Smooth muscle cell (in vitro differentiated cells): ENCODE data around the gene ANKRD6. TPM values are rescaled to one million over a fixed set of nuclear protein-coding genes. Genes with fewer than 3 reads are reported as not detected.

Source experiments
- DNase-seq: peaks from one replicate; lab custom pipeline; 2025; ENCODE audit not compliant: unreplicated experiment; lab: John Stamatoyannopoulos, UW
- H2AFZ ChIP-seq: fragments of 200-600 bp; sonication (generic); 2 replicates; pipeline ENCODE4 v1.6.0; 2016; ENCODE audit warnings: antibody characterized with exemption, low read depth, mild to moderate bottlenecking
- H3F3A ChIP-seq: fragments of 200-600 bp; sonication (generic); 2 replicates; pipeline ENCODE4 v1.6.0; 2017; ENCODE audit warnings: antibody characterized with exemption, low read depth
- H3K27ac ChIP-seq: fragments of 200-600 bp; sonication (generic); 2 replicates; pipeline ENCODE4 v1.5.1; 2016; ENCODE audit warnings: low read depth, mild to moderate bottlenecking
- H3K27me3 ChIP-seq: fragments of 200-600 bp; sonication (generic); 2 replicates; pipeline ENCODE4 v1.6.1; 2016; ENCODE audit warnings: low read depth, mild to moderate bottlenecking
- H3K36me3 ChIP-seq: fragments of 200-600 bp; sonication (generic); 2 replicates; pipeline ENCODE4 v1.5.1; 2016; ENCODE audit warnings: low read depth
- H3K4me1 ChIP-seq: fragments of 200-600 bp; sonication (generic); 2 replicates; pipeline ENCODE4 v1.5.1; 2016; ENCODE audit warnings: low read depth
- H3K4me2 ChIP-seq: fragments of 200-600 bp; sonication (generic); 2 replicates; pipeline ENCODE4 v1.6.0; 2016; ENCODE audit warnings: mild to moderate bottlenecking
- H3K4me3 ChIP-seq: fragments of 200-600 bp; sonication (generic); 2 replicates; pipeline ENCODE4 v1.5.1; 2016; ENCODE audit warnings: mild to moderate bottlenecking
- H3K79me2 ChIP-seq: fragments of 200-600 bp; sonication (generic); 2 replicates; pipeline ENCODE4 v1.6.0; 2016; ENCODE audit warnings: low read depth, mild to moderate bottlenecking
- H3K9ac ChIP-seq: fragments of 200-600 bp; sonication (generic); 2 replicates; pipeline ENCODE4 v1.6.0; 2016; ENCODE audit warnings: low read depth
- H3K9me3 ChIP-seq: fragments of 200-600 bp; sonication (generic); replicated peaks from 2 replicates; pipeline ENCODE4 v1.5.1; 2016; ENCODE audit warnings: low read depth
- H4K20me1 ChIP-seq: fragments of 200-600 bp; sonication (generic); 2 replicates; pipeline ENCODE4 v1.6.0; 2016; ENCODE audit warnings: low read depth
- CTCF ChIP-seq: fragments of 200-600 bp; sonication (generic); IDR thresholded peaks from 2 replicates; pipeline ENCODE4 v1.5.1; 2017; ENCODE audit warnings: borderline replicate concordance, mild to moderate bottlenecking, antibody characterized with exemption; ENCODE audit not compliant: insufficient read depth, poor library complexity, severe bottlenecking
- WGBS: methylation state at CpG from one replicate; pipeline ENCODE4 v1.1.7; 2016; ENCODE audit warnings: low lambda C conversion rate; 5-methylcytosine and 5-hydroxymethylcytosine counted together
- polyA plus RNA-seq: library from polyadenylated mRNA; unstranded; fragments of >200 nt; fragmentation: Nextera tagmentation; extraction: Ambion mirVana; gene quantifications from 2 replicates; pipeline ENCODE4 v1.2.1, GENCODE V29; 2016
- total RNA-seq: library from RNA; depleted of rRNA; stranded (reverse); fragments of >200 nt; gene quantifications from 2 replicates; pipeline ENCODE4 v1.2.3, GENCODE V29; 2014

The ANKRD6 gene
- total and polyA plus RNA-seq, 2 experiments from 2014 or later = 5.2 to 10.7 TPM

DNA sequence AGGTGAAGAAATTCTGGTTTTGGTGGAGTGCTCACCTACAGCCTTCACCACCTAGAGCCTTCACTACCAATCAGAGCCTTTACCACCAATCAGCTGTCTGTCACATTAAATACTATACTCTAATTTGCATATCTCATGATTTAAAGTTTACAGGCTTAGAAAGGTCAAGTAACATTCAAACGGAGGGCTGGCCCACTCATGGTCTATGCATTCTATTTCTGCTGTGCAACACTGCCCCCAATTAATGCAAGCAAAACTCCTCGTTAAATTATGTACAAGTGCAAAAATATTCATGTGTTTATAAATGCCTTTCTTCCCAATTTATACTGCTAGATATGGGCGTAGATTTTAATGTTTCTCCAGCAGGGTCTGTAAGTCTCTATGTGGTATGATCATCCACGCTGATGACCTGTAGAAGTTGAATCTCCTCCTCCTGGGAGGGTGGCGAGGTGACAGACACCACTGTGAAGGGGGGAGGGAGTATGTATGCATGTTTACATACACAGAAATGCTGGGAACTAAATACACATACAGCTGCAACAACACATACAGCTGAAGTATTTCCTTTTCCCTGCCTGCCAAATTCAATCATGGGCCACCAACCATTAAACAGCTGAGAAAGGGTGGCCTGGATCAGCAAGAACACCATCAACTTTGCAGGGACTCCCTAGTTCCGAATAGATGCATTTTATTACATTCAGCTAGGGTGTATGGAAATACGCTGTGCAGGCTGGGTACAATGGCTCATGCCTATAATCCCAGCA is 34.0 kb upstream of the ANKRD6 start:
- Histone ChIP-seq H3K4me3 (no peak overlapping the region), H3K4me2 (no peak overlapping the region), H3K27me3 (no peaks in the 10 kb centered on the region), H3K9ac (no peak overlapping the region), H3K36me3 (no peaks in the 10 kb centered on the region), H3F3A (no peaks in the 10 kb centered on the region), H3K9me3 (no peaks in the 10 kb centered on the region), H2AFZ (no peak overlapping the region), H3K79me2 (no peaks in the 10 kb centered on the region), H3K27ac (no peak overlapping the region), H3K4me1 (peaks cover under 1% of the 10 kb centered on the region), H4K20me1 (no peaks in the 10 kb centered on the region)
- 91% methylated on average over 7 of the region's 7 CpGs for WGBS
- DNase-seq = no peak
- TF ChIP-seq CTCF = no peak

DNA sequence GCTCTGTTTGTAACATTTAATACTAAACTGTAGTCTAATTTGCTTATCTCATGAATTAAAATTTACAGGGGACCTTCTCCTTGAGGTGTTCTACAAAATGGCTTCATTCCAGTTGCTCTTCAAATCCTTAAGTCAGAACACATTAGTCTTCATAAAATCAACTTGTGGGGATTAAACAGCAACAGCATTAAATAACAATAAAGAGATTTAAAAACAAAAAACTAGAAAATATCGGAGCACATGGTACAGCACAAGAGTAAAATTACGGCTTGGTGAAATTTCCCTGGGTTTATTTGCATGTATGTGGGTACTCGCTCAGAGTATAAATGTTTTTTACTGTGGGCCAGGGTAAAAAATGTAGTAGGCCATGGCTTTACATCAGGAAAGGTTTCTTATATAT is 32.9 kb upstream of the ANKRD6 start:
- no peaks in the 10 kb centered on the region for H3K27me3 ChIP-seq
- H3F3A ChIP-seq = no peaks in the 10 kb centered on the region
- H2AFZ ChIP-seq = no peak overlapping the region
- no peak for TF ChIP-seq CTCF
- DNase-seq = no peak
- 97% methylated on average over 3 of the region's 3 CpGs for WGBS
- H3K4me1 ChIP-seq = peaks cover 6% of the 10 kb centered on the region
- H3K4me3 ChIP-seq = no peak overlapping the region
- no peaks in the 10 kb centered on the region for H3K79me2 ChIP-seq
- no peak overlapping the region for H3K4me2 ChIP-seq
- no peaks in the 10 kb centered on the region for H3K36me3 ChIP-seq
- H3K9me3 ChIP-seq = no peaks in the 10 kb centered on the region
- no peak overlapping the region for H3K9ac ChIP-seq
- H4K20me1 ChIP-seq = no peaks in the 10 kb centered on the region
- H3K27ac ChIP-seq = no peak overlapping the region

DNA sequence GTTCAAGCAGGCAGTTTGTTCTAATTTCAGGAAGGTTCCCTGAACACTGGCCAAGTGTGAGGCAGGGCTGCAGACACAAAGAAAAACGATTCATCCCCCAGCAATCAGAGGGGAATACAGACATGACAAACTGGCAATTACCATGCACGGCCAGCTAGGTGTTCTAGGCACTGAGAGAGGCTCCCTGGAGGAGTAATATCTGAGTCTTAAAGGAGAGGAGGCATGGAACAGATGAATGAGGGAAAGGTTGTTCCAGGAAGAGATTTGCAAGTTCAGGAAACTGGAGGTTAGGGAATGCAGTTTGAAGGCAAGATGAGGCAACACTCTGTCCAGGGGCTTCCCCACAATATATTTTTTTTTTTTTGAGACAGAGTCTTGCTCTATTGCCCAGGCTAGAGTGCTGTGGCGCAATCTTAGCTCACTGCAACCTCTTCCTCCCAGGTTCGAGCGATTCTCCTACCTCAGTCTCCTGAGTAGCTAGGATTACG is 32.0 kb upstream of the ANKRD6 start:
- WGBS = 85% methylated on average over 6 of the region's 6 CpGs
- no peaks in the 10 kb centered on the region for H3K27me3 ChIP-seq
- peaks cover 6% of the 10 kb centered on the region for H3K4me1 ChIP-seq
- no peaks in the 10 kb centered on the region for H4K20me1 ChIP-seq
- no peaks in the 10 kb centered on the region for H3F3A ChIP-seq
- H3K36me3 ChIP-seq = no peaks in the 10 kb centered on the region
- H3K4me2 ChIP-seq = no peak overlapping the region
- H3K4me3 ChIP-seq = no peak overlapping the region
- no peaks in the 10 kb centered on the region for H3K9me3 ChIP-seq
- TF ChIP-seq CTCF = no peak
- H2AFZ ChIP-seq = no peak overlapping the region
- H3K9ac ChIP-seq = no peak overlapping the region
- DNase-seq = no peak
- no peak overlapping the region for H3K27ac ChIP-seq
- H3K79me2 ChIP-seq = no peaks in the 10 kb centered on the region

- no peaks in the 10 kb centered on the region for H3K79me2 ChIP-seq
- H3K27ac ChIP-seq = no peak overlapping the region
- no peak overlapping the region for H3K9ac ChIP-seq
- no peaks in the 10 kb centered on the region for H3K36me3 ChIP-seq
- no peak overlapping the region for H3K4me3 ChIP-seq
- WGBS = 97% methylated on average over 6 of the region's 6 CpGs
- peaks cover 6% of the 10 kb centered on the region for H3K4me1 ChIP-seq
- H3K4me2 ChIP-seq = no peak overlapping the region
- no peak overlapping the region for H2AFZ ChIP-seq
- TF ChIP-seq CTCF = no peak
- H4K20me1 ChIP-seq = no peaks in the 10 kb centered on the region
- H3K27me3 ChIP-seq = peaks cover 17% of the 10 kb centered on the region
- H3K9me3 ChIP-seq = no peaks in the 10 kb centered on the region
- H3F3A ChIP-seq = no peaks in the 10 kb centered on the region
- DNase-seq = no peak
These were observed 30.2 kb upstream of the ANKRD6 start for GRCh38 chr6:89402776-89403175.
